K562 treated with DMSO at 1 percent for 48 hours (cell line): ENCODE data around the gene SLC11A1. TPM values are rescaled to one million over a fixed set of nuclear protein-coding genes. Genes with fewer than 3 reads are reported as not detected.

Experiments used
- total RNA-seq: library from RNA; unstranded; fragments of 300-600 nt; gene quantifications from 2 replicates; pipeline ENCODE4 v1.2.3, GENCODE V29; 2022; ENCODE audit warnings: low replicate concordance; ENCODE audit errors: extremely low read depth

SLC11A1 gene
- total RNA-seq, result not detected in 2 replicates

DNA sequence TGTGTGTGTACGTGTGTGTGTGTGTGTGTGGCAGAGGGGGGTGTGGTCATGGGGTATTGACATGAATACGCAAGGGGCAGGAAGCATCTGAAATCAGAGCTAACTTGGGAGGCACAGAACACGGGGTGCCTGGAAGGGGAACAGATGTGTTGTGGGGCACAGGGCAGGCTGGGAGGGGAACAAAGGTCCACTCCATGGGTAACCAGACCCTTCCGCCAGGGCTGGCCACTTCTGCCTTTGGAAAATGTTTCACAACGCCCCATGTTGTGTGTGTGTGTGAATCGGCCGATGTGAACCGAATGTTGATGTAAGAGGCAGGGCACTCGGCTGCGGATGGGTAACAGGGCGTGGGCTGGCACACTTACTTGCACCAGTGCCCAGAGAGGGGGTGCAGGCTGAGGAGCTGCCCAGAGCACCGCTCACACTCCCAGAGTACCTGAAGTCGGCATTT, at the start of gene SLC11A1:
SLC11A1 (plus strand) TSS at position 358 of the 451 bp plus-strand sequence. CDS start 96 bp downstream, outside the sequence.

DNA sequence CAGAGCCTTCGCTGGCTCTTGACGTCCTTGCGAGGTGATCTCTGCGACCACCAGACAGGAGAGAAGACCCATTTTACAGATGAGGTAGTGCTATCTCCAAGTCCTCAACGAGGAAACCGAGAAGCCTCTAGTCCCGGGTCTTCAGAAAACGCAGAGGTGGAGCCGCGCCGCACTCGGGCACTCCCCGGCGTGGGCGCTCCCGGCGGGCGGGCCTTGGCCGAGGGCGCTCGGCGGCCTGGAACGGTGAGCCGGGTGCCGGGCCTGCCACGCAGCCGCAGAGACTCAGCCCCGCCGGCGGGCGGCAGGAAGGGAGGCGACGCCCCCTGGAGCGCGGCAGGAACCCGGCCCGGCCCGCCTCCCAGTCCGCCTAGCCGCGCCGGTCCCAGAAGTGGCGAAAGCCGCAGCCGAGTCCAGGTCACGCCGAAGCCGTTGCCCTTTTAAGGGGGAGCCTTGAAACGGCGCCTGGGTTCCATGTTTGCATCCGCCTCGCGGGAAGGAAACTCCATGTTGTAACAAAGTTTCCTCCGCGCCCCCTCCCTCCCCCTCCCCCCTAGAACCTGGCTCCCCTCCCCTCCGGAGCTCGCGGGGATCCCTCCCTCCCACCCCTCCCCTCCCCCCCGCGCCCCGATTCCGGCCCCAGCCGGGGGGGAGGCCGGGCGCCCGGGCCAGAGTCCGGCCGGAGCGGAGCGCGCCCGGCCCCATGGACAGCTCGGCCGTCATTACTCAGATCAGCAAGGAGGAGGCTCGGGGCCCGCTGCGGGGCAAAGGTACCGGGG, 17.5 kb downstream of the SLC11A1 start, which contains the start of gene CTDSP1:
CTDSP1 (plus strand) TSS at position 478 of the 776 bp plus-strand sequence; CDS start at position 701, 223 bp downstream.

GRCh38 chr2:218418717-218419458, 36.8 kb downstream of the SLC11A1 start, which contains the start of gene VIL1:
Gene VIL1, plus strand, starts transcription at chr2:218419123. Its CDS starts 4,656 bp downstream, at chr2:218423779.

Other genes with a start within 250 kb of the SLC11A1 start
- gene CXCR1, start 215.3 kb upstream of the SLC11A1 start, total RNA-seq, result not detected in 2 replicates
- not detected in 2 replicates for gene ARPC2, start 165.1 kb upstream of the SLC11A1 start, total RNA-seq
- gene GPBAR1, start 121.3 kb upstream of the SLC11A1 start, total RNA-seq, result not detected in 2 replicates
- not detected in 2 replicates for gene AAMP, start 112.1 kb upstream of the SLC11A1 start, total RNA-seq
- not detected in 2 replicates for gene PNKD, start 111.8 kb upstream of the SLC11A1 start, total RNA-seq
- gene TMBIM1, start 89.8 kb upstream of the SLC11A1 start, total RNA-seq, result not detected in 2 replicates
- gene CATIP, start 25.4 kb upstream of the SLC11A1 start, total RNA-seq, result not detected in 2 replicates
- not detected in 2 replicates for gene CTDSP1, start 17.6 kb downstream of the SLC11A1 start, total RNA-seq
- gene VIL1, start 36.9 kb downstream of the SLC11A1 start, total RNA-seq, result not detected in 2 replicates
- gene USP37, start 186.1 kb downstream of the SLC11A1 start, total RNA-seq, result not detected in 2 replicates
- gene CNOT9, start 186.6 kb downstream of the SLC11A1 start, total RNA-seq, result not detected in 2 replicates
- not detected in 2 replicates for gene PLCD4, start 225.6 kb downstream of the SLC11A1 start, total RNA-seq